ENCODE measurements around the gene SPX.

- TF ChIP-seq, protein P1, sequence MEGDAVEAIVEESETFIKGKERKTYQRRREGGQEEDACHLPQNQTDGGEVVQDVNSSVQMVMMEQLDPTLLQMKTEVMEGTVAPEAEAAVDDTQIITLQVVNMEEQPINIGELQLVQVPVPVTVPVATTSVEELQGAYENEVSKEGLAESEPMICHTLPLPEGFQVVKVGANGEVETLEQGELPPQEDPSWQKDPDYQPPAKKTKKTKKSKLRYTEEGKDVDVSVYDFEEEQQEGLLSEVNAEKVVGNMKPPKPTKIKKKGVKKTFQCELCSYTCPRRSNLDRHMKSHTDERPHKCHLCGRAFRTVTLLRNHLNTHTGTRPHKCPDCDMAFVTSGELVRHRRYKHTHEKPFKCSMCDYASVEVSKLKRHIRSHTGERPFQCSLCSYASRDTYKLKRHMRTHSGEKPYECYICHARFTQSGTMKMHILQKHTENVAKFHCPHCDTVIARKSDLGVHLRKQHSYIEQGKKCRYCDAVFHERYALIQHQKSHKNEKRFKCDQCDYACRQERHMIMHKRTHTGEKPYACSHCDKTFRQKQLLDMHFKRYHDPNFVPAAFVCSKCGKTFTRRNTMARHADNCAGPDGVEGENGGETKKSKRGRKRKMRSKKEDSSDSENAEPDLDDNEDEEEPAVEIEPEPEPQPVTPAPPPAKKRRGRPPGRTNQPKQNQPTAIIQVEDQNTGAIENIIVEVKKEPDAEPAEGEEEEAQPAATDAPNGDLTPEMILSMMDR (IDR thresholded peaks at IDR 0.05) = no peak
- no peak for TF ChIP-seq POLR2A (IDR thresholded peaks at IDR 0.05)
- TF ChIP-seq EP300 (IDR thresholded peaks at IDR 0.05) = no peak
Observed at GRCh38 chr12:21566907-21567394, 40.9 kb downstream of the SPX start.

Measured in ovary (tissue), 3 donors.